Stimulated activated CD4-positive, alpha-beta T cell treated with anti-CD3 and anti-CD28 coated beads, Interleukin-4, amount 100 ng/mL, for 1 hour (primary cell): ENCODE measurements around the gene SPOCK1.

Source experiments
- DNase-seq: peaks from one replicate; pipeline ENCODE4 v3.0.0-alpha.2; 2020

The SPOCK1 gene

GRCh38 chr5:137290373-137290772, 208.8 kb downstream of the SPOCK1 start:
- no peak for DNase-seq

GRCh38 chr5:137289856-137290255, 209.3 kb downstream of the SPOCK1 start:
- no peak for DNase-seq

GRCh38 chr5:137287569-137287968, 211.6 kb downstream of the SPOCK1 start:
- DNase-seq: no peak

- no peak for DNase-seq
Measured at GRCh38 chr5:137286025-137286610, 213.0 kb downstream of the SPOCK1 start.

- no peak for DNase-seq
Measured at GRCh38 chr5:137283801-137284200, 215.3 kb downstream of the SPOCK1 start.

- no peak for DNase-seq
Measured at GRCh38 chr5:137282216-137282615, 216.9 kb downstream of the SPOCK1 start.

- no peak for DNase-seq
Measured at GRCh38 chr5:137281201-137281600, 217.9 kb downstream of the SPOCK1 start.

- no peak for DNase-seq
Measured at GRCh38 chr5:137280656-137281055, 218.5 kb downstream of the SPOCK1 start.

GRCh38 chr5:137279521-137280231, 219.4 kb downstream of the SPOCK1 start:
- no peak for DNase-seq

GRCh38 chr5:137278476-137278875, 220.7 kb downstream of the SPOCK1 start:
- no peak for DNase-seq

- no peak for DNase-seq
Measured at GRCh38 chr5:137275083-137275482, 224.0 kb downstream of the SPOCK1 start.

GRCh38 chr5:137273511-137273910, 225.6 kb downstream of the SPOCK1 start:
- DNase-seq: no peak

- DNase-seq: no peak
Measured at GRCh38 chr5:137272831-137273230, 226.3 kb downstream of the SPOCK1 start.

GRCh38 chr5:137269946-137270345, 229.2 kb downstream of the SPOCK1 start:
- no peak for DNase-seq

GRCh38 chr5:137269274-137269673, 229.9 kb downstream of the SPOCK1 start:
- DNase-seq: no peak

- no peak for DNase-seq
Measured at GRCh38 chr5:137268646-137269045, 230.5 kb downstream of the SPOCK1 start.

- DNase-seq: no peak
Measured at GRCh38 chr5:137266186-137266585, 232.9 kb downstream of the SPOCK1 start.

- DNase-seq: no peak
Measured at GRCh38 chr5:137265457-137265856, 233.7 kb downstream of the SPOCK1 start.

- no peak for DNase-seq
Measured at GRCh38 chr5:137264573-137264972, 234.6 kb downstream of the SPOCK1 start.

GRCh38 chr5:137264041-137264440, 235.1 kb downstream of the SPOCK1 start:
- no peak for DNase-seq

- DNase-seq: no peak
Measured at GRCh38 chr5:137263371-137264005, 235.6 kb downstream of the SPOCK1 start.

GRCh38 chr5:137262818-137263217, 236.3 kb downstream of the SPOCK1 start:
- DNase-seq: no peak

- no peak for DNase-seq
Measured at GRCh38 chr5:137260820-137261695, 238.1 kb downstream of the SPOCK1 start.
